GM18505 (cell line): ENCODE measurements around the gene HNRNPC.
"Not testable (repeated sequence)": the region's sequence is repeated elsewhere in the genome, so short reads cannot be mapped to it uniquely, and the experiment has no call there.

Experiments used
- ATAC-seq: cut with Tn5 transposase; IDR thresholded peaks from one replicate; pipeline ENCODE4 v1.9.1; 2021; ENCODE audit not compliant: unreplicated experiment
- POLR2A ChIP-seq: IDR thresholded peaks from 4 replicates; pipeline ENCODE4 v1.6.1; 2011; ENCODE audit warnings: borderline replicate concordance; ENCODE audit not compliant: insufficient read depth, insufficient read length; ENCODE audit errors: extremely low read depth

Gene HNRNPC

DNA sequence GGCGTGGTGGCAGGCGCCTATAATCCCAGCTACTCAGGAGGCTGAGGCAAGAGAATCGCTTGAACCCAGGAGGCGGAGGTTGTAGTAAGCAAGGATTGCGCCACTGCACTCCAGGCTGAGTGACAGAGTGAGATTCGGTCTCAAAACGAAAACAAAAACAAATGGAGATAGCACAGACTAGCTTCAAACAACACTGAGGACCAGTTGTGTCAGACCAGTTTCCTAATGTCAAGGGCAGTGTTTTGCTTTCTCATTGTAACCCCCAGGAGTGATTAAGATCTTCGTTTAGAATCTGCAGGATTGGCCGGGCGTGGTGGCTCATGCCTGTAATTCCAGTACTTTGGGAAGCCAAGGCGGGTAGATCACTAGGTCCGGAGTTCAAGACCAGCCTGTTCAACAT, 29.1 kb upstream of the HNRNPC start:
- no peak for ATAC-seq
- no peak for TF ChIP-seq POLR2A

DNA sequence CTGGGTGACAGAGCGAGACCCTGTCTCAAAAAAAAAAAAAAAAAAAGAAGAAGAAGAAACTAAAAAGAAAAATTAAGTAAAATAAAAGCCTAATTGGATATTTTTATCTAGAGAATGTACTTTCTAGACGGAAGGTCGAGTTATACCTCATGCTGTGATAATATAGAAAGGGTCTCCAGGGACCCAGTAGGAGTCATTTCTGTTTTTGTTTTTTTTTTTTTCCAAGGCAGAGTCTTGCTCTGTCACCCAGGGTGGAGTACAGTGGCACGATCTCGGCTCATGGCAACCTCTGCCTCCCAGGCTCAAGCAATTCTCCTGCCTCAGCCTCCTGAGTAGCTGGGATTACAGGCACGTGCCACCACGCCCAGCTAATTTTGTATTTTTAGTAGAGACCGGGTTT, 24.8 kb upstream of the HNRNPC start:
- ATAC-seq, result not testable (repeated sequence)

DNA sequence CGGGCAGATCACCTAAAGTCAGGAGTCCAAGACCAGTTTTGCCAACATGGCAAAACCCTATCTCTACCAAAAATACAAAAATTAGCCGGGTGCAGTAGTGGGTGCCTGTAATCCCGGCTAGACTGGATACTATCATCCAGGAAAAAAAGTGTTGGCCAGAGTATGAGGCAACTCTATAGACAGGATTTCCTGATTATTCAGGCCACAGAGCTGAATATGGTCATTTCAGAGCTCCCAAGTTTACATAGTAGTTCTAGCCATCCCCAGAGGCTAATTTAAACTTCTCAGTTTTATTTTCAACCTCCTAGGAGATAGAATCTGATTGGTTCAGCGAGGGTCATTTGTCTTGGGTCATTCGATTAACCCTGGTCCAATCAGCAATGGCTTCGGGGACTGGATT, 17.9 kb upstream of the HNRNPC start:
- no peak for TF ChIP-seq POLR2A
- ATAC-seq, result no peak

DNA sequence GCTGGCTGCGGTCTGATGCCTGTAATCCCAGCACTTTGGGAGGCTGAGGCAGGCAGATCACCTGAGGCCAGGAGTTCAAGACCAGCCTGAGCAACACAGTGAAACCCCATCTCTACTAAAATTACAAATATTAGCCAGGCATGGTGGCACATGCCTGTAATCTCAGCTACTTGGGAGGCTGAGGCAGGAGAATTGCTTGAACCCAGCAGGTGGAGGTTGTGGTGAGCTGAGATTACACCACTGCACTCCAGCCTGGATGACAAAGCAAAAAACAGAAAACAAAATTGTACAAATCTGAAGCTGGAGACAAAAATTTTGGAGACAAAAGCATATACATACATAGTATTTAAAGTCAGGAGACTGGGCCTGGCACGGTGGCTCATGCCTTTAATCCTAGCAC, 17.3 kb upstream of the HNRNPC start:
- not testable (repeated sequence) for ATAC-seq

DNA sequence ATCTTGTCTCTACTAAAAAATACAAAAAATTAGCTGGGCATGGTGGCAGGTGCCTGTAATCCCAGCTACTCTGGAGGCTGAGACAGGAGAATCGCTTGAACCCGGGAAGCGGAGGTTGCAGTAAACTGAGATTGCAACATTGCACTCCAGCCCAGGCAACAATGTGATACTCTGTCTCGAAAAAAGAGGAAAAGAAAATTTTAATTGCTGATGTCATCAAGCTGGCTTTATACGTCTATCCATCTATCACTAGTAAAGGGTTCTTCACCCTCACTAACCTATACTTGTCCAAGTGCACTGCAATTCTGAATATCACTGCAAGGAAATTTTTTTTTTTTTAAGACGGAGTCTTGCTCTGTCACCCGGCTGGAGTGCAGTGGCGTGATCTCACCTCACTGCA, 12.7 kb upstream of the HNRNPC start:
- ATAC-seq, result not testable (repeated sequence)

DNA sequence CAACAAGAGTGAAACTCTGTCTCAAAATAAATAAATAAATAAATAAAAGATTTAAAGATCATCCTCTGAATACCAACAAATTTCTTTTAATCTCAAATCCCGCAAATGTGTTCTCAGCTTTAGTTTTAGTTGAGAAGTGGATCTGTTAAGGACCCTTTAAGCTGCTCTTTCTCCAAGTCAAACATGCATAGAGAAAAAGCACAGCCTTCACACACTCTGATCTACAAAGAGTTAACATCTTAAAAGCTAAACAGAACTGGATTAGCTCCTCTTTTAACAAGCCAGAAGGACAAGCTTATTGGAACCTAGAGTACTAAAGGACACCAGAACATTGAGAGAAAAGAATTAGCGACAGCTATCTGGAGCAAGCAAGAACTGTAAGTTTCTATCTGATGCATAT, 10.5 kb upstream of the HNRNPC start, which contains the start of gene RPGRIP1:
Gene RPGRIP1 (plus strand): TSS at position 301 of the 400 bp plus-strand sequence. CDS start 7,894 bp downstream, outside the sequence.
- no peak for ATAC-seq

DNA sequence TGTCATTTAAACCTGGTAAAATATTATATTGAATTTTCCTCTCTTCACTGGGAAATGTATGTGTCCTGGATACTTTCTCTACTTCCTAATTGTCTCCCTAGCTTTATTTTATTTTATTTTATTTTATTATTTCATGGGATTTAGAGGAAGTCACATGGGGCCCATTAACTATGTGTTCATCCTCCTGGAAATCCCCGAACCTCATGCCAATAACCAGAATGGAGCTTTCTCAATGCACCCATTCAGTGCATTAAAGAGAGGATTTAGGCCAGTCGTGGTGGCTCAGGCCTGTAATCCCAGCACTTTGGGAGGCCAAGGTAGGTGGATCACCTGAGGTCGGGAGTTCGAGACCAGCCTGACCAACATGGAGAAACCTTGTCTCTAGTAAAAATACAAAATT, 9.4 kb upstream of the HNRNPC start:
- ATAC-seq, result no peak
- no peak for TF ChIP-seq POLR2A

More for the DNA sequence above, 10.5 kb upstream of the HNRNPC start, which contains the start of gene RPGRIP1:
- no peak for TF ChIP-seq POLR2A

DNA sequence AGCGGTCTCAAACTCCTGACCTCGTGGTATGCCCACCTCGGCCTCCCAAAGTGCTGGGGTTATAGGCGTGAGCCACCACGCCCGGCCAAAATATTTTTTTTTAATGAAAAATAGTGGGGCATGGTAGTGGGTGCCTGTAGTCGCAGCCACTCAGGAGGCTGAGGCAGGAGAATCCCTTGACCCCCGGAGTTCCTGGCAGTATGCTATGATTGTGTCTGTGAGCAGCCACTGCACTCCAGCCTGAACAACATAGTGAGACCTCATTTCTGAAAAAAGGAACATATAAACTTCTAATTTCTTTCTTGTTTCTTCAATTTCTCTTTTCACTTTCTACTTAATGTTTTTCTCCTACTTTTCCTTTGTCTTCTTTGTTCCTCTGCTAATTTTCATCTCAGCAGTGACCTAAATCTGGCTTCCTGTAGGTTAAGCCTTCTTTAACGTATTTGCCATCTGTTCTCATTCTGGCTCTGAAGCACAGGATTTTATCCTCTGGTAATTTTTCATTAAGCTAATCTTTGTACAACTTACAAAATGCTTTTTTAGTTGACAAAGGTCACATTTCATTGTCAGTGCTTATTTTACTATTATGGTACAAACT, 6.1 kb upstream of the HNRNPC start:
- TF ChIP-seq POLR2A, result no peak
- no peak for ATAC-seq

DNA sequence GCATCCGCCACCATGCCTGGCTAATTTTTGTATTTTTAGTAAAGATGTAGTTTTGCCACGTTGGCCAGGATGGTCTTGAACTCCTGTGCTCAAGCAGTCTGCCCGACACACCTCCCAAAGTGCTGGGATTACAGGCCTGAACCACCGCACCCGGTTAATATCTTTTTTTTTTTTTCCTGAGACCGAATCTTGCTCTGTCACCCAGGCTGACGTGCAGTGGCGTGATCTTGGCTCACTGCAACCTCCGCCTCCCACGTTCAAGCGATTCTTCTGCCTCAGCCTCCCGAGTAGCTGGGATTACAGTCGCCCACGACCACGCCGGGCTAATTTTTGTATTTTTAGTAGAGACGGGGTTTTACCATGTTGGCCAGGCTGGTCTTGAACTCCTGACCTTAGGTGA, 3.4 kb upstream of the HNRNPC start:
- ATAC-seq, result not testable (repeated sequence)

DNA sequence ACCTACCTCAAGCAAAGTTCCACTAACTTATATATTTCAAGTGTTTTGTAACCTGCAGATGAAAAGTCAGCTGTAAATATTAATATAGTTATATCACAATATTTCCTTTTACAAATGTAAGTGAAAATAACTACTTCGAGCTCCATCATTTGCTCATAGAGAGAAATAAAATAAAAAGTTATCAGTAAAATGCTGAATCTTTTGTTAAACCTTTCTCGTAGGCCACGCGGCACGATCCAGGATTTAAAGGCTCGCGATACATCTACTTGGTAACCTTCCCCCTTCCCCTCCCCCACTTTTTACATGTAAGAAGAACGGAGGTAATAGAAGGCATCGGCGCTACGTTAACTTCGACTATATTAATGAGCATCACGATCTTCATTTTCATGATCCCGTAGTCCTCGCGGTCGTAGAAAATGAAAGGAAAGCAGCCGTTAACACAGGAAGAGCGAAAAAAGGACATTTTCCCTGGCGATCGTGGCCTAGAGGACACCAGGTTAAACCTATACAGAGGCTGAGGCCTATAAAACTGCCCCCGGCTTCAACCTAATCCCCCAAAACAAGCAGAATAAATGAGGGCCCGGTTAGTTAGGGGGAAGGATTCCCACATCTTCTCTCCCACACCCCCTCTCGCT, 508 bp downstream of the HNRNPC start:
- ATAC-seq, result no peak
- TF ChIP-seq POLR2A, result no peak

DNA sequence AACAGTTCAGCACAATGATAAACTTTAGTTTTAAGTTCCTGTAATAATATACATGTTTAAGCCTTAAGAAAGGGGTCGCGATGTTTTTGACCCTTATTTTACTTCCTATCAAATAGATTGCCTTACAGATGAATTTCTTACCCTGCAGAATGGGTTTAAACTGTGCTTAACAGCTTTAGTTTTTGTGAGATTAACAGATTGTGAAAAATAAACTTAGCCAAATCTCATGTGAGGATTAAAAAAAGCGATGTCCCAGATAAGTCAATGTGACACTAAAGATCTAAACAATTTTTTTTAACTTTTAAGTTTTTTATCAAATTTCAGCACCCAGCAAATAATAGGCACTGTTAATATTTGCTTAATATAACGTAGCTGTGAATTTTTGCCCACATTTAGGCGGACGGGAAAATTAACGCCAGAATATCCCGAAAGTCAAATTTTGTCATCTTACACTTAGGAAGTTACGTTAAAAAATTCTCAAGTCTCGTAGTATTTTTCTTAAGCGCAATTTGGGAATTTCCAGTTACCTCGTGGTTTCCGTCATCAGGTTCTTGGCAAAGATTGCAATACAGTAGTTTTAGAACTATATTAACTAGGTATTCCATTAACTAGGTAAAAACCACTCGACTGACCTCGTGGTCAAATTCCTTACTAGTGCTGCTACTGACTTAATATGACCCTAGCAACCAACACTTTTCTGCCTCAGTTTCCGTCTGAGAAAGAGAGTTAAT, 1.2 kb downstream of the HNRNPC start:
- ATAC-seq, result no peak
- TF ChIP-seq POLR2A, result no peak

DNA sequence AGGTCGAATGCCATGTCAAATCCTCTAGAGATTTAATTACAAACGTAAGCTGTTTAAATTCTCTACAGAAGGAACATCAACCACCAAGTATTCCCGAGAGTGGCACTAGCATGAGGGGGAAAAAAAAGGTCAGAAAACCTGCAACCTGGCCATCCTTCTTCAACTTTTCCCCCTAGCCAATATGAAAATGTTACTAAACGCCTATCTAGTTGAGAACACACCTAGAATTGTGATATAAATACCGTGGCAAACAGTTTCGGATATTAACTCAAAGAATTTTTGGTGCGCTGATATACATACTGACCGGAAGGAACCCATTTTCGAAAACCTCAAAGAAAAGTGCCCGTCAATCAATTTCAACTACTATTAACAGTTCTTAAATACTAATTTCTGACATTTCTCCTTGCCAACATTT, 1.8 kb downstream of the HNRNPC start:
- TF ChIP-seq POLR2A, result no peak
- no peak for ATAC-seq

DNA sequence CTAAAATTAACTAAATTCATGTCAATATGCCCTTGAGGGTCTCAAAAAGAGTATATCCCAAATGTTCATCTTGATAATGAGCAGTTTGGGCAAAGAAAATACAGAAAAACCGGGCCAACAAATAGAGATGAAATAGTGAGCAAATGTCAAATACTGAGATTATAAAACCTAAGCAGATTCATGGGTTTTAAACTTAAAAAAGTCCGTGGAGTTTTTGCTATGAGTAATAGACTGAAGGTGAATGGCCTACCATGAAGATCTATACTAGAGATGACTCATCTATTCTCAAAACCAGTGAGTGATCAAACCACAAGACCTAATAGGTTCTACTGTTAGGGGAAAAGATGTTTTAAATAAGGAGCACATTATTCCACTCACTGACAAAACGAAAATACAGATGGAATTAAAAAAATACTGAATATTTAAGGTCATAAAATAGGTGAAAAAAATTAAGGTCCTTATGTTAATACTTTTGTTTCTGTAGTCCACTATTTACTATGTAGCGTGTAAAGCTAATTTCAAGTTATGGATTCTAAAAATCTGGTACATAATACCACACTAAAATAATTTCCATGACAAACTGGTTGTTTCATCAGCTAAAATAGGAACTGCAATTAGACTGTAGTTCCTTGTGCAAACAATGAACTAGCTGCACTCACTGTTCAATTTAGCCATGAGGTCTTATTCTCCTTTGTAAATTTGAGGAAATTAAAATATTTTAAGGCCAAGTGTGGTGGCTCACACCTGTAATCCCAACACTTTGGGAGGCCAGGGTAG, 5.0 kb downstream of the HNRNPC start:
- peak; percentile 71 for ATAC-seq
- TF ChIP-seq POLR2A, result peak; percentile 24
